PC-9 (cell line): ENCODE results near the gene HECTD1.

Experiments used
- EZH2 ChIP-seq: fragments of 200-600 bp; sonication (generic); IDR thresholded peaks from 2 replicates; pipeline ENCODE4 v1.8.0; 2017; ENCODE audit warnings: antibody characterized with exemption, low read depth
- TF ChIP-seq, protein P1 (sequence below): fragments of 200-600 bp; sonication (generic); conservative IDR thresholded peaks from 2 replicates; pipeline ENCODE4 v1.6.1; 2017; ENCODE audit warnings: mixed run types, antibody characterized with exemption, mild to moderate bottlenecking, moderate library complexity

- TF ChIP-seq, protein P1, sequence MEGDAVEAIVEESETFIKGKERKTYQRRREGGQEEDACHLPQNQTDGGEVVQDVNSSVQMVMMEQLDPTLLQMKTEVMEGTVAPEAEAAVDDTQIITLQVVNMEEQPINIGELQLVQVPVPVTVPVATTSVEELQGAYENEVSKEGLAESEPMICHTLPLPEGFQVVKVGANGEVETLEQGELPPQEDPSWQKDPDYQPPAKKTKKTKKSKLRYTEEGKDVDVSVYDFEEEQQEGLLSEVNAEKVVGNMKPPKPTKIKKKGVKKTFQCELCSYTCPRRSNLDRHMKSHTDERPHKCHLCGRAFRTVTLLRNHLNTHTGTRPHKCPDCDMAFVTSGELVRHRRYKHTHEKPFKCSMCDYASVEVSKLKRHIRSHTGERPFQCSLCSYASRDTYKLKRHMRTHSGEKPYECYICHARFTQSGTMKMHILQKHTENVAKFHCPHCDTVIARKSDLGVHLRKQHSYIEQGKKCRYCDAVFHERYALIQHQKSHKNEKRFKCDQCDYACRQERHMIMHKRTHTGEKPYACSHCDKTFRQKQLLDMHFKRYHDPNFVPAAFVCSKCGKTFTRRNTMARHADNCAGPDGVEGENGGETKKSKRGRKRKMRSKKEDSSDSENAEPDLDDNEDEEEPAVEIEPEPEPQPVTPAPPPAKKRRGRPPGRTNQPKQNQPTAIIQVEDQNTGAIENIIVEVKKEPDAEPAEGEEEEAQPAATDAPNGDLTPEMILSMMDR, result no peak
- TF ChIP-seq EZH2, result no peak
These were observed 47.7 kb upstream of the HECTD1 start for GRCh38 chr14:31255286-31255685.
